PC-3 (cell line): Measurements from ENCODE around the gene PHEX. TPM values are rescaled to one million over a fixed set of nuclear protein-coding genes. Genes with fewer than 3 reads are reported as not detected.

ENCODE experiments used
- ATAC-seq: fragments of 200-7000 bp; cut with Tn5 transposase; 2 replicates; pipeline ENCODE4 v1.9.1; 2020; ENCODE audit warnings: mild to moderate bottlenecking, moderate library complexity
- BruUV-seq: library from RNA; stranded (reverse); fragments of 400-500 nt; replicated peaks from 2 replicates; lab custom pipeline; 2021; lab: Mats Ljungman, UMichigan
- CTCF ChIA-PET: fragments of 300-600 bp; sonication (Branson Sonifier 250); formaldehyde crosslinking; loops from one replicate; lab custom pipeline; 2022; ENCODE audit warnings: antibody characterized with exemption; lab: Charles Lee
- POLR2A ChIA-PET: fragments of 300-600 bp; sonication (Branson Sonifier 250); formaldehyde crosslinking; loops from one replicate; lab custom pipeline; 2022; ENCODE audit warnings: antibody characterized with exemption; ENCODE audit not compliant: unreplicated experiment; lab: Charles Lee
- DNase-seq: peaks from one replicate; pipeline ENCODE4 v3.0.0-alpha.2; 2015
- H2AFZ ChIP-seq: fragments of 300-600 bp; sonication (generic); 2 replicates; pipeline ENCODE4 v1.6.0; 2016; ENCODE audit warnings: antibody characterized with exemption, low read length
- H3F3A ChIP-seq: fragments of 300-600 bp; sonication (generic); one replicate; pipeline ENCODE4 v1.6.0; 2017; ENCODE audit warnings: antibody characterized with exemption, low read length, control low read depth, mild to moderate bottlenecking; ENCODE audit not compliant: unreplicated experiment
- H3K27ac ChIP-seq: fragments of 300-600 bp; sonication (generic); 2 replicates; pipeline ENCODE4 v1.5.1; 2016; ENCODE audit warnings: mild to moderate bottlenecking, low read length
- H3K27me3 ChIP-seq: fragments of 300-600 bp; sonication (generic); 2 replicates; pipeline ENCODE4 v1.6.1; 2016; ENCODE audit warnings: low read length, mixed read lengths
- H3K36me3 ChIP-seq: fragments of 300-600 bp; sonication (generic); 2 replicates; pipeline ENCODE4 v1.6.1; 2016; ENCODE audit warnings: low read depth, mixed run types, low read length, mixed read lengths
- H3K4me1 ChIP-seq: fragments of 300-600 bp; sonication (generic); 2 replicates; pipeline ENCODE4 v1.5.1; 2016; ENCODE audit warnings: low read length; ENCODE audit not compliant: insufficient read depth
- H3K4me2 ChIP-seq: fragments of 300-600 bp; sonication (generic); 2 replicates; pipeline ENCODE4 v1.6.0; 2016; ENCODE audit warnings: low read length
- H3K4me3 ChIP-seq: fragments of 300-600 bp; sonication (generic); 2 replicates; pipeline ENCODE4 v1.5.1; 2016; ENCODE audit warnings: mild to moderate bottlenecking, low read length, mixed read lengths
- H3K79me2 ChIP-seq: fragments of 300-600 bp; sonication (generic); 2 replicates; pipeline ENCODE4 v1.6.1; 2017; ENCODE audit warnings: low read length, mixed read lengths
- H3K9ac ChIP-seq: fragments of 300-600 bp; sonication (generic); 2 replicates; pipeline ENCODE4 v1.6.0; 2016; ENCODE audit warnings: mild to moderate bottlenecking, low read length
- H3K9me2 ChIP-seq: fragments of 300-600 bp; sonication (generic); replicated peaks from 2 replicates; pipeline ENCODE4 v1.6.1; 2016; ENCODE audit warnings: mixed run types, low read length, mixed read lengths
- H3K9me3 ChIP-seq: fragments of 300-600 bp; sonication (generic); 2 replicates; pipeline ENCODE4 v1.6.1; 2016; ENCODE audit warnings: low read length, mixed read lengths
- H4K20me1 ChIP-seq: fragments of 300-600 bp; sonication (generic); 2 replicates; pipeline ENCODE4 v1.6.1; 2016; ENCODE audit warnings: low read length, mixed read lengths
- CTCF ChIP-seq: fragments of 300-600 bp; sonication (generic); conservative IDR thresholded peaks from 2 replicates; pipeline ENCODE4 v1.5.1; 2017; ENCODE audit warnings: antibody characterized with exemption, low read depth, mild to moderate bottlenecking, low read length
- EZH2 ChIP-seq: fragments of 300-600 bp; sonication (generic); IDR thresholded peaks from one replicate; pipeline ENCODE4 v1.6.1; 2017; ENCODE audit warnings: antibody characterized with exemption, mild to moderate bottlenecking, low read length; ENCODE audit not compliant: unreplicated experiment
- EZH2phosphoT487 ChIP-seq: fragments of 300-600 bp; sonication (generic); IDR thresholded peaks from 2 replicates; pipeline ENCODE4 v1.6.1; 2018; ENCODE audit warnings: mild to moderate bottlenecking, antibody characterized with exemption, low read length, borderline replicate concordance
- intact Hi-C: fragments of 100-400 bp; cut with micrococcal nuclease; formaldehyde crosslinking; loops from 2 replicates; pipeline ENCODE4 v1.9.0; 2023
- total RNA-seq: library from RNA; depleted of rRNA; stranded (reverse); fragments of >200 nt; gene quantifications from 2 replicates; pipeline ENCODE4 v1.2.3, GENCODE V29; 2014

The PHEX gene
- total RNA-seq, 1 experiment from 2014 or later = 0.62 TPM

- Histone ChIP-seq H2AFZ (no peak within 1 kb of the TSS), H3K79me2 (no peaks in the 10 kb centered on the region), H3K4me1 (no peaks in the 10 kb centered on the region), H3K9me2 (no peaks in the 10 kb centered on the region), H4K20me1 (no peaks in the 10 kb centered on the region), H3K27ac (no peak within 1 kb of the TSS), H3K9me3 (no peaks in the 10 kb centered on the region), H3K4me3 (no peak within 1 kb of the TSS), H3F3A (no peaks in the 10 kb centered on the region), H3K36me3 (no peaks in the 10 kb centered on the region), H3K27me3 (no peaks in the 10 kb centered on the region), H3K4me2 (no peak within 1 kb of the TSS), H3K9ac (no peak within 1 kb of the TSS)
- no TSS peak for BruUV-seq
- CTCF ChIA-PET = no interaction called here
- intact Hi-C loops = no loop called here
- DNase-seq (no peak), ATAC-seq (no peak)
- POLR2A ChIA-PET = no interaction called here
- TF ChIP-seq EZH2phosphoT487 = no peak
- no peak for TF ChIP-seq EZH2
- no peak for TF ChIP-seq CTCF
Measured at GRCh38 chrX:22272613-22273012, 240.5 kb downstream of the PHEX start, which contains the start of gene CBLL2. CBLL2 (plus strand) TSS chrX:22272913; CDS start chrX:22272992, 79 bp downstream.

- POLR2A ChIA-PET = no interaction called here
- CTCF ChIA-PET = no interaction called here
- intact Hi-C loops = no loop called here
Measured at GRCh38 chrX:22273714-22274317, 241.7 kb downstream of the PHEX start.

More at GRCh38 chrX:22273714-22274317, 241.7 kb downstream of the PHEX start:
- ATAC-seq (no peak), DNase-seq (no peak)
- no peaks in the 10 kb centered on the region for H3K36me3 ChIP-seq
- no peak overlapping the region for H2AFZ ChIP-seq
- no peaks in the 10 kb centered on the region for H3K9me3 ChIP-seq
- no peak overlapping the region for H3K27ac ChIP-seq
- H3F3A ChIP-seq = no peaks in the 10 kb centered on the region
- no peak overlapping the region for H3K4me2 ChIP-seq
- H3K4me3 ChIP-seq = no peak overlapping the region
- H3K9me2 ChIP-seq = no peaks in the 10 kb centered on the region
- H3K4me1 ChIP-seq = no peaks in the 10 kb centered on the region
- H3K9ac ChIP-seq = no peak overlapping the region
- BruUV-seq = no TSS peak
- TF ChIP-seq CTCF (no peak), EZH2 (no peak), EZH2phosphoT487 (no peak)
- H3K27me3 ChIP-seq = no peaks in the 10 kb centered on the region
- H3K79me2 ChIP-seq = no peaks in the 10 kb centered on the region
- no peaks in the 10 kb centered on the region for H4K20me1 ChIP-seq
